RWPE2 (cell line): Measurements from ENCODE around the gene SIK3.
"Not testable (repeated sequence)": the region's sequence is repeated elsewhere in the genome, so short reads cannot be mapped to it uniquely, and the experiment has no call there.

Source experiments
- ATAC-seq: fragments of 200-7000 bp; cut with Tn5 transposase; 3 replicates; pipeline ENCODE4 v1.9.1; 2021; ENCODE audit warnings: low read depth
- DNase-seq: peaks from one replicate; pipeline ENCODE4 v3.0.0-alpha.2; 2020; ENCODE audit warnings: low spot score
- H3K27ac ChIP-seq: fragments of 450-650 bp; 2 replicates; pipeline ENCODE4 v1.5.1; 2017; ENCODE audit warnings: mild to moderate bottlenecking; ENCODE audit not compliant: poor library complexity, severe bottlenecking
- H3K27me3 ChIP-seq: fragments of 250-450 bp; sonication (Bioruptor Pico); 2 replicates; pipeline ENCODE4 v1.5.1; 2021; ENCODE audit warnings: mild to moderate bottlenecking, moderate library complexity; ENCODE audit not compliant: insufficient read depth, poor library complexity, severe bottlenecking
- H3K36me3 ChIP-seq: fragments of 250-450 bp; sonication (Bioruptor Pico); 2 replicates; pipeline ENCODE4 v1.5.1; 2020; ENCODE audit warnings: low read depth, mild to moderate bottlenecking, moderate library complexity
- H3K4me1 ChIP-seq: fragments of 250-450 bp; sonication (Bioruptor Pico); 2 replicates; pipeline ENCODE4 v1.5.1; 2021; ENCODE audit warnings: mild to moderate bottlenecking, moderate library complexity; ENCODE audit not compliant: insufficient read depth, poor library complexity, severe bottlenecking
- H3K4me3 ChIP-seq: fragments of 250-450 bp; sonication (Bioruptor Pico); 2 replicates; pipeline ENCODE4 v1.5.1; 2021; ENCODE audit warnings: mild to moderate bottlenecking, moderate library complexity; ENCODE audit not compliant: severe bottlenecking
- H3K9me3 ChIP-seq: fragments of 250-450 bp; sonication (Bioruptor Pico); 2 replicates; pipeline ENCODE4 v1.5.1; 2021; ENCODE audit warnings: mild to moderate bottlenecking, moderate library complexity; ENCODE audit not compliant: severe bottlenecking
- TF ChIP-seq, protein P1 (sequence below): fragments of 450-650 bp; IDR thresholded peaks from one replicate; pipeline ENCODE4 v1.5.1; 2017; ENCODE audit warnings: mild to moderate bottlenecking, moderate library complexity; ENCODE audit not compliant: poor library complexity, severe bottlenecking

Gene SIK3

DNA sequence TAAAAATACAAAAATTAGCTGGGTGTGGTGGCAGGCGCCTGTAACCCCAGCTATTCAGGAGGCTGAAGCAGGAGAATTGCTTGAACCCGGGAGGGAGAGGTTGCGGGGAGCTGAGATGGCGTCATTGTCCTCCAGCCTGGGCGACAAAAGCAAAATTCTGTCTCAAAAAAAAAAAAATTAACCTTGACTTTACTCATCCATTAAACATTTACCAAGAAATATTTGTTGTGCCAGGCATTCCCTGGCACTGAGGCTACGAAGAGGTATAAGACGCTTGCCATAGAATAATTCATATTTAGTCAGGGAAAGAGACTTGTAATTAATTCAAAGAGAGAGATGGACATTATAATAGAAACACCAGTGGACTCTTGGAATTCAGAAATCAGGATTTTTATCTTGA lies 32.7 kb upstream of the SIK3 start:
- H3K36me3 ChIP-seq: no peaks in the 10 kb centered on the region
- no peaks in the 10 kb centered on the region for H3K4me1 ChIP-seq
- H3K27me3 ChIP-seq: no peaks in the 10 kb centered on the region
- no peaks in the 10 kb centered on the region for H3K9me3 ChIP-seq
- no peak for DNase-seq
- TF ChIP-seq, protein P1, sequence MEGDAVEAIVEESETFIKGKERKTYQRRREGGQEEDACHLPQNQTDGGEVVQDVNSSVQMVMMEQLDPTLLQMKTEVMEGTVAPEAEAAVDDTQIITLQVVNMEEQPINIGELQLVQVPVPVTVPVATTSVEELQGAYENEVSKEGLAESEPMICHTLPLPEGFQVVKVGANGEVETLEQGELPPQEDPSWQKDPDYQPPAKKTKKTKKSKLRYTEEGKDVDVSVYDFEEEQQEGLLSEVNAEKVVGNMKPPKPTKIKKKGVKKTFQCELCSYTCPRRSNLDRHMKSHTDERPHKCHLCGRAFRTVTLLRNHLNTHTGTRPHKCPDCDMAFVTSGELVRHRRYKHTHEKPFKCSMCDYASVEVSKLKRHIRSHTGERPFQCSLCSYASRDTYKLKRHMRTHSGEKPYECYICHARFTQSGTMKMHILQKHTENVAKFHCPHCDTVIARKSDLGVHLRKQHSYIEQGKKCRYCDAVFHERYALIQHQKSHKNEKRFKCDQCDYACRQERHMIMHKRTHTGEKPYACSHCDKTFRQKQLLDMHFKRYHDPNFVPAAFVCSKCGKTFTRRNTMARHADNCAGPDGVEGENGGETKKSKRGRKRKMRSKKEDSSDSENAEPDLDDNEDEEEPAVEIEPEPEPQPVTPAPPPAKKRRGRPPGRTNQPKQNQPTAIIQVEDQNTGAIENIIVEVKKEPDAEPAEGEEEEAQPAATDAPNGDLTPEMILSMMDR: no peak
- no peak overlapping the region for H3K27ac ChIP-seq
- no peak for ATAC-seq
- H3K4me3 ChIP-seq: no peak overlapping the region

DNA sequence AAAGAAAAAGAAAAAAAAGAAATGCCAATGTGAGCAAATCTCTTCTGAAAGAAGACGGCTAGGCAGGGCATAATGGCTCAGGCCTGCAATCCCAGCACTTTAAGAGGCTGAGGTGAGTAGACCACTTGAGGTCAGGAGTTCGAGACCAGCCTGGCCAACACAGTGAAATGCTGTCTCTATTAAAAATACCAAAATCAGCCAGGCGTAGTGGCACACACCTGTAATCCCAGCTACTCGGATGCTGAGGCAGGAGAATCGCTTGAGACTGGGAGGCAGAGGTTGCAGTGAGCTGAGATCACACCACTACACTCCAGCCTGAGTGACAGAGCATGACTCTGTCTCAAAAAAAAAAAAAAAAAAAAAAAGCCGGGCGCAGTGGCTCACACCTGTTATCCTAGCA lies 32.2 kb upstream of the SIK3 start:
- not testable (repeated sequence) for H3K36me3 ChIP-seq, H3K27ac ChIP-seq, H3K4me3 ChIP-seq, H3K4me1 ChIP-seq, ATAC-seq, DNase-seq, H3K9me3 ChIP-seq, H3K27me3 ChIP-seq

DNA sequence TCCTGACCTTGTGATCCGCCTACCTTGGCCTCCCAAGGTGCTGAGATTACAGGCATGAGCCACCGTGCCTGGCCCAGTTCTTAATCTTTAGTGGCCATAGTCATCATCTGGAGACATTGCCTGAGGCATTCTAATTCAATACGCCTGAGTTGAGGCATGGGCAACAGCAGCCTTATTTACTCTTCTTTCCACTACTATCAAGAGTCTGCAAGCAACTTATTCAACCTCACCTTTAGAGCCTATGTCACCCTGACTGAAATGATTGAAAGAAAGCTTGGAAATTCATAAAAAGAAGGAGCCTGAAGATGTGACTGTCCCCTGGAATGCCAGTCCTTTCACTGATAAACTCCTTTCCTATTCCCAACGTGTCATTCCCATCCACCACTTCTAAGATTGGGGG lies 30.1 kb upstream of the SIK3 start:
- TF ChIP-seq, protein P1: no peak
- DNase-seq (no peak), ATAC-seq (no peak)
- Histone ChIP-seq H3K4me3 (no peak overlapping the region), H3K9me3 (no peaks in the 10 kb centered on the region), H3K27ac (no peak overlapping the region), H3K27me3 (no peaks in the 10 kb centered on the region), H3K36me3 (no peaks in the 10 kb centered on the region), H3K4me1 (no peaks in the 10 kb centered on the region)

DNA sequence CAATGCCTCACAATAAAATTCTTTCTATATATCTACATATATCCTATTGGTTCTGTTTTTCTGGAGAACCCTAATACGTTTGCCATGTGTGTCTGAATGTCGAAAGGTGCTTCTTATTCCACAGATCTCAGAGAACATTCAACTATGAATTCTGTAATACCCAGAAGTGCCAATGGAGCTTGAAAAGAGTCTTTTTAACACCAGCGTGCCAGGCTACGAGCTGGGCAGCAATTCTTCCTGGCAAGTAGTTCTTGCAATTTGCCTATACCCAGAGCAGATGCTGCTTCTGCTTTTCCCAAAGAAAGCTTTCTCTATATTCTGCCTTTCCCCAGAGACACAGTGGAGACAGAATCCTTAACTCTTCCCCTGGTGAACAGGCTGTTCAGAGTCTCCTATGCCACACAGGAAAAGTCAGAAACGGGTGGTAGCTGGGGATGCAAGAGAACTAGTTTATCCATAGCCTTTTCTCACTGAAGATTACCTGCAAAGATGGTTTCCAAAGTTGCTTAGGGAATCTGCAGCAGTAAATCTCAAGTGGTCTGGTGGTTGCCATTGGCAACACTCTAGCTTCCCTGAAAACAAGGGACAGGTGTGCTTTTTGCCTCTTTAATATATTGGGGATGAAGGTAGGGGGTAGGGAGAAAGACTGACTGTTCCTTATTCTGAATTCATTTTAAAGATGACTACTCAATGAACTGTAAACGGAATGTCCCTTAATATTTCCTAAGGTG lies 29.1 kb upstream of the SIK3 start:
- TF ChIP-seq, protein P1: no peak
- Histone ChIP-seq H3K4me1 (no peaks in the 10 kb centered on the region), H3K4me3 (no peak overlapping the region), H3K27ac (no peak overlapping the region), H3K9me3 (no peaks in the 10 kb centered on the region), H3K27me3 (no peaks in the 10 kb centered on the region), H3K36me3 (no peaks in the 10 kb centered on the region)
- ATAC-seq (no peak), DNase-seq (no peak)

DNA sequence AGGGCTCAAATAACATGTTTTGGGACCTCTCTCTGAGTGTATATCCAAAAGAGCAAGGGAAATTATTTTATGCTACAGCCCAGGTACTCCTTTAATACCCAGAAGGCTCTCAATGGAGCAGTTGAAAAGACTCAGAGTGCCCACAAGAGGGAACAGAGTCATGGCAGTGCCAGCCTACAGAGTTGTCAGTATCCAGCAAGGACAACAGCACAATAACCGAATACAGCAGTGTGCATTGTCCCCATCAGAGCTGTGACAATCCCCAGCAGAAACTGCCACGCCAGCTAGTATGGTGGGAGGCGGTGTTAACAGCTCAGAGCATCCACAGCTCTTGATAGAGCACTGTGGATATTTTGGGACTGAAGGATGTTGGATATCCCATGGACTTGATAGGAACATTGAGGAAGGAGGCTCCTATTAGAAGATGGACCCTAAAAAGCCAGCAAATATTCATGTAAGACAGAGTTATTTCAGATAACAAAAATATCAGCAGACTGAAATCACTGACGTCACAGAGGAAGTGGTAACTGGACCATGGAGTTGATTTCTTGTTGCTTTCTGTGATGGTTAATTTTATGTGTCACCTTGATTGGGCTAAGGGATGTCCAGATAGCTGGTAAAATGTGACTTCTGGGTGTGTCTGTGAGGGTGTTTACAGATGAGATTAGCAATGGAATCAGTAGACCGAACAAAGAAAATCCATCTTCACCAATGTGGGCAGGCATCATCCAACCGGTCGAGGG lies 28.2 kb upstream of the SIK3 start:
- DNase-seq (no peak), ATAC-seq (no peak)
- TF ChIP-seq, protein P1: no peak
- H3K27me3 ChIP-seq: no peaks in the 10 kb centered on the region
- H3K4me3 ChIP-seq: no peak overlapping the region
- H3K27ac ChIP-seq: no peak overlapping the region
- H3K36me3 ChIP-seq: no peaks in the 10 kb centered on the region
- H3K9me3 ChIP-seq: no peaks in the 10 kb centered on the region
- no peaks in the 10 kb centered on the region for H3K4me1 ChIP-seq
